Parathyroid adenoma (tissue), 2 donors: ENCODE measurements around the gene DOK6.

Experiments
- H2AFZ ChIP-seq: fragments of 300-600 bp; sonication (generic); one replicate; pipeline ENCODE4 v1.7.0; 2017; ENCODE audit warnings: antibody characterized with exemption, mild to moderate bottlenecking
- H3K27ac ChIP-seq: fragments of 300-600 bp; sonication (generic); one replicate; pipeline ENCODE4 v1.7.0; 2017
- H3K27me3 ChIP-seq: fragments of 300-600 bp; sonication (generic); one replicate; pipeline ENCODE4 v1.7.0; 2017; ENCODE audit warnings: low read length; ENCODE audit not compliant: control insufficient read depth, insufficient read depth
- H3K36me3 ChIP-seq: fragments of 300-600 bp; sonication (generic); one replicate; pipeline ENCODE4 v1.7.0; 2017; ENCODE audit warnings: low read length; ENCODE audit not compliant: control insufficient read depth, insufficient read depth
- H3K4me1 ChIP-seq: fragments of 300-600 bp; sonication (generic); one replicate; pipeline ENCODE4 v1.7.0; 2017; ENCODE audit warnings: control low read depth
- H3K4me2 ChIP-seq: fragments of 300-600 bp; sonication (generic); one replicate; pipeline ENCODE4 v1.7.0; 2017; ENCODE audit warnings: low read length
- H3K4me3 ChIP-seq: fragments of 300-600 bp; sonication (generic); one replicate; pipeline ENCODE4 v1.7.0; 2017; ENCODE audit warnings: low read depth, low read length
- H3K79me2 ChIP-seq: fragments of 300-600 bp; sonication (generic); one replicate; pipeline ENCODE4 v1.7.0; 2017; ENCODE audit warnings: control low read depth
- H3K9ac ChIP-seq: fragments of 300-600 bp; sonication (generic); one replicate; pipeline ENCODE4 v1.7.0; 2017; ENCODE audit warnings: mild to moderate bottlenecking
- H3K9me3 ChIP-seq: fragments of 300-600 bp; sonication (generic); one replicate; pipeline ENCODE4 v1.7.0; 2017; ENCODE audit warnings: low read length; ENCODE audit not compliant: control insufficient read depth
- TF ChIP-seq, protein P1 (sequence below): fragments of 300-600 bp; sonication (generic); IDR thresholded peaks from one replicate; pipeline ENCODE4 v1.7.0; 2017; ENCODE audit warnings: antibody characterized with exemption, mild to moderate bottlenecking
- donor health status: primary hyperparathyroidism.

The DOK6 gene

DNA sequence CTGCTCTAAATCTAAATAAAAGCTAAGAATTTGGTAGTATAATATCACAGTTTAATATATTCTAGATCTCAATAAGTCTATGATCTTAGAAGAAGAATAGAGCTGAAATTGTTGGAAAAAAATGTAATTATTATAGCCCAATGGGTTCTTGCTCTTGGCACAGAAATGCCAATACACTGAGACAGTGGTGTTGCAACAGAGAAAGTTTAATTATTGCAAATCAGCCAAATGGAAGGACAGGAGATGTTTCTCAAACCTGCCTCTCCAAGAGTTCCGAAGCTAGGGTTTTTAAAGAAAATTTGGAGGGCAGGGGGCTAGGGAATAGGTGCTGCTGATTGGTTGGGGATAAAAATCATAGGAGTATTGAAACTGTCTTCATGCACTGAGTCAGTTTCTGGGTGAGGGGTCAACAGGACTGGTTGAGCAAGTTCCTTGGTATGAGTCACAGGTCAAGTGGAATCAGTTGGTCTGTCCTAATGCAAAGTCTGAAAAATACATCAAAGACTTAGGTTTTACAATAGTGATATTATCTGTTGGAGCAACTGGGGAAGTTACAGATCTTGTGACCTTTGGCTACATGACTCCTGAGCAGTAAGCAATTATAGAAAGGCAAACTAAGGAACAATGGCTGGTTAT is 318.3 kb downstream of the DOK6 start:
- Histone ChIP-seq H3K9me3 (no peaks in the 10 kb centered on the region), H3K36me3 (no peaks in the 10 kb centered on the region), H3K79me2 (no peaks in the 10 kb centered on the region), H3K27me3 (no peaks in the 10 kb centered on the region), H3K4me2 (no peak overlapping the region), H3K27ac (no peak overlapping the region), H3K4me3 (no peak overlapping the region), H3K4me1 (no peaks in the 10 kb centered on the region), H3K9ac (no peak overlapping the region), H2AFZ (no peak overlapping the region)
- TF ChIP-seq, protein P1, sequence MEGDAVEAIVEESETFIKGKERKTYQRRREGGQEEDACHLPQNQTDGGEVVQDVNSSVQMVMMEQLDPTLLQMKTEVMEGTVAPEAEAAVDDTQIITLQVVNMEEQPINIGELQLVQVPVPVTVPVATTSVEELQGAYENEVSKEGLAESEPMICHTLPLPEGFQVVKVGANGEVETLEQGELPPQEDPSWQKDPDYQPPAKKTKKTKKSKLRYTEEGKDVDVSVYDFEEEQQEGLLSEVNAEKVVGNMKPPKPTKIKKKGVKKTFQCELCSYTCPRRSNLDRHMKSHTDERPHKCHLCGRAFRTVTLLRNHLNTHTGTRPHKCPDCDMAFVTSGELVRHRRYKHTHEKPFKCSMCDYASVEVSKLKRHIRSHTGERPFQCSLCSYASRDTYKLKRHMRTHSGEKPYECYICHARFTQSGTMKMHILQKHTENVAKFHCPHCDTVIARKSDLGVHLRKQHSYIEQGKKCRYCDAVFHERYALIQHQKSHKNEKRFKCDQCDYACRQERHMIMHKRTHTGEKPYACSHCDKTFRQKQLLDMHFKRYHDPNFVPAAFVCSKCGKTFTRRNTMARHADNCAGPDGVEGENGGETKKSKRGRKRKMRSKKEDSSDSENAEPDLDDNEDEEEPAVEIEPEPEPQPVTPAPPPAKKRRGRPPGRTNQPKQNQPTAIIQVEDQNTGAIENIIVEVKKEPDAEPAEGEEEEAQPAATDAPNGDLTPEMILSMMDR = no peak

GRCh38 chr18:69720422-69720821 is 319.7 kb downstream of the DOK6 start:
- H3K27me3 ChIP-seq = no peaks in the 10 kb centered on the region
- H3K9ac ChIP-seq = no peak overlapping the region
- H3K4me1 ChIP-seq = no peaks in the 10 kb centered on the region
- TF ChIP-seq, protein P1 = no peak
- no peak overlapping the region for H3K27ac ChIP-seq
- no peaks in the 10 kb centered on the region for H3K9me3 ChIP-seq
- no peak overlapping the region for H3K4me3 ChIP-seq
- no peaks in the 10 kb centered on the region for H3K79me2 ChIP-seq
- no peak overlapping the region for H3K4me2 ChIP-seq
- H2AFZ ChIP-seq = no peak overlapping the region
- H3K36me3 ChIP-seq = no peaks in the 10 kb centered on the region

GRCh38 chr18:69723434-69723833 is 322.7 kb downstream of the DOK6 start:
- Histone ChIP-seq H3K4me3 (no peak overlapping the region), H3K9me3 (no peaks in the 10 kb centered on the region), H3K4me1 (no peaks in the 10 kb centered on the region), H2AFZ (peak overlapping the region; percentile 9), H3K27ac (no peak overlapping the region), H3K9ac (no peak overlapping the region), H3K79me2 (no peaks in the 10 kb centered on the region), H3K27me3 (no peaks in the 10 kb centered on the region), H3K4me2 (no peak overlapping the region), H3K36me3 (no peaks in the 10 kb centered on the region)
- TF ChIP-seq, protein P1 = no peak

DNA sequence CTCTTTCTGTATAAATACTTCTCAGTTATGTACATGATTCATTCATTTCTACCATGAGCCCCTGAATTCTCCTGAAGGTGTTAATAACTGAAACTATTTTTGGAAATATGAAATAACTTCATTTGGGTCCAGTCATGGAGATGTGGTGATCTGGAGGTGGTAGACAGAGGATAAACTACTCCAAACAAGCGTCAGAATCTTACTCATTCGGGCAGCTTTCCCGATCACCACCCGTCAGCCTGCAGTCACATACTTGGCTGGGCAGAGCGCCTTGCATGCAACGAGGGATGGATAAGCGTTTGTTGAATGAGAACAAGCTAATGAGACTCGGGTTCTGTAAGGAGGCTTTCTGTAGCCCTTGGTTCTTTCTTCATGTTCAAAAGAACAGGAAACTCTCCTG is 324.3 kb downstream of the DOK6 start:
- no peaks in the 10 kb centered on the region for H3K4me1 ChIP-seq
- no peak overlapping the region for H3K9ac ChIP-seq
- no peak overlapping the region for H2AFZ ChIP-seq
- no peaks in the 10 kb centered on the region for H3K27me3 ChIP-seq
- no peak overlapping the region for H3K4me3 ChIP-seq
- no peaks in the 10 kb centered on the region for H3K9me3 ChIP-seq
- no peaks in the 10 kb centered on the region for H3K36me3 ChIP-seq
- H3K4me2 ChIP-seq = no peak overlapping the region
- H3K79me2 ChIP-seq = no peaks in the 10 kb centered on the region
- TF ChIP-seq, protein P1 = no peak
- H3K27ac ChIP-seq = no peak overlapping the region

DNA sequence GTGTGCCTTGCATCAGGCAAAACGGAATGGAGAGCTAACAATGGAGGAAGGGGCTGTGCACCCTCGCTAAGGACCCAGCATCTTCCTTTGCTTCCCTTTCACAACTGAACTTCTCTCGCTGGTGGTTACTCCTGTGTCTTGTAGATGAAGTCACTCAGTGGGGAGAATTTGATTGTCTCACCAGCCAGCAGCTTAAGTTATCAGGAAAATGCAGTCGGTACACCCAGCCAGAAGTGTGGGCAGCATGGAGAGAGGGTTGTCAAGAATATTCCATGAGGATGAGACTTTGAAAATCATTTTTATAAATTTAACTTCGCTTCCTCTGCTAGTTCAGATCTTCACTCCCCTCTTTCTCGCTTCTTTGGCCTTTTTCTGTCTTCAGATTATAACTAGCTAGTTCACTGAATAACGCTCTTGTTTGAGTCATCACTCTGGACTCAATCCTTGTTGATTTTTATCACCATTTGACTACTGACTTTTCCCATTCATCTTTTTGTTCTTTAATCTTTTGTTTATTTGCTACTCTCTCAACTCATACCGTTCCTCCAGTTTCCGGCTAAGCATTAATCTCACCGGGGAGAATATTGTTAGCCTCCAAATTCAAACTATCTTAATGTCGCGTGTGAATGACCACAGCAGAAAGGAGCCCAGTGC is 325.3 kb downstream of the DOK6 start:
- Histone ChIP-seq H3K4me2 (no peak overlapping the region), H3K27ac (no peak overlapping the region), H3K9ac (no peak overlapping the region), H2AFZ (no peak overlapping the region), H3K9me3 (no peaks in the 10 kb centered on the region), H3K4me3 (no peak overlapping the region), H3K79me2 (no peaks in the 10 kb centered on the region), H3K36me3 (no peaks in the 10 kb centered on the region), H3K4me1 (no peaks in the 10 kb centered on the region), H3K27me3 (no peaks in the 10 kb centered on the region)
- TF ChIP-seq, protein P1 = no peak
